DND-41 (cell line): ENCODE data around the gene LRRC46.

Source experiments
- ATAC-seq: fragments of 200-7000 bp; cut with Tn5 transposase; 3 replicates; pipeline ENCODE4 v1.9.1; 2021; ENCODE audit warnings: low read depth; ENCODE audit not compliant: insufficient read depth
- DNase-seq: peaks from one replicate; pipeline ENCODE4 v3.0.0-alpha.2; 2020
- H2AFZ ChIP-seq: 2 replicates; pipeline ENCODE4 v1.6.0; 2012; ENCODE audit warnings: low read depth, low read length
- H3K27ac ChIP-seq: 2 replicates; pipeline ENCODE4 v1.5.1; 2012; ENCODE audit warnings: low read length, inconsistent platforms
- H3K27me3 ChIP-seq: fragments of 200-600 bp; sonication (generic); 2 replicates; pipeline ENCODE4 v1.6.0; 2012; ENCODE audit warnings: low read length, mild to moderate bottlenecking, inconsistent platforms; ENCODE audit not compliant: insufficient read depth, poor library complexity
- H3K36me3 ChIP-seq: 2 replicates; pipeline ENCODE4 v1.5.1; 2012; ENCODE audit warnings: low read length, inconsistent platforms; ENCODE audit not compliant: insufficient read depth
- H3K4me1 ChIP-seq: 2 replicates; pipeline ENCODE4 v1.5.1; 2012; ENCODE audit warnings: mild to moderate bottlenecking, low read length; ENCODE audit not compliant: insufficient read depth
- H3K4me2 ChIP-seq: 2 replicates; pipeline ENCODE4 v1.6.0; 2012; ENCODE audit warnings: mild to moderate bottlenecking, moderate library complexity, low read length, inconsistent platforms; ENCODE audit not compliant: insufficient read depth
- H3K4me3 ChIP-seq, 2 experiments: fragments of 200-600 bp in 1 of 2; shearing (Covaris generic) in 1 of 2; 2 replicates each; pipeline ENCODE4 v1.5.1; 2012 to 2016; ENCODE audit warnings: inconsistent platforms in 2 of 2, low read length in 2 of 2, mild to moderate bottlenecking in 2 of 2, low read depth in 1 of 2, moderate library complexity in 1 of 2
- H3K79me2 ChIP-seq: 2 replicates; pipeline ENCODE4 v1.6.0; 2012; ENCODE audit warnings: low read length, inconsistent platforms; ENCODE audit not compliant: insufficient read depth
- H3K9ac ChIP-seq: 2 replicates; pipeline ENCODE4 v1.6.0; 2012; ENCODE audit warnings: low read depth, mild to moderate bottlenecking, inconsistent platforms, low read length, moderate library complexity
- H3K9me3 ChIP-seq: 2 replicates; pipeline ENCODE4 v1.5.1; 2012; ENCODE audit warnings: low read length, moderate library complexity, mild to moderate bottlenecking, inconsistent platforms; ENCODE audit not compliant: insufficient read depth, severe bottlenecking
- H4K20me1 ChIP-seq: 2 replicates; pipeline ENCODE4 v1.6.0; 2012; ENCODE audit warnings: low read length; ENCODE audit not compliant: insufficient read depth
- CTCF ChIP-seq: IDR thresholded peaks from 2 replicates; pipeline ENCODE4 v1.5.1; 2012; ENCODE audit warnings: borderline replicate concordance, low read length, moderate library complexity, mild to moderate bottlenecking; ENCODE audit not compliant: poor library complexity, severe bottlenecking; ENCODE audit errors: extremely low read depth
- EZH2 ChIP-seq: IDR thresholded peaks from 3 replicates; pipeline ENCODE4 v1.6.1; 2012; ENCODE audit warnings: borderline replicate concordance, low read depth, mild to moderate bottlenecking, moderate library complexity, low read length, inconsistent platforms; ENCODE audit not compliant: severe bottlenecking

The LRRC46 gene

GRCh38 chr17:47840001-47840741 lies 8.7 kb downstream of the LRRC46 start:
- peak overlapping the region; percentile 68 for H3K27ac ChIP-seq
- H3K4me1 ChIP-seq, result peaks cover 28% of the 10 kb centered on the region
- peak overlapping the region; percentile 92 for H2AFZ ChIP-seq

GRCh38 chr17:47840742-47841487 lies 9.4 kb downstream of the LRRC46 start, which contains the start of gene SCRN2:
TSS of gene SCRN2 (minus strand) at chr17:47841273. CDS start at chr17:47840843, 430 bp downstream.
- H3K9ac ChIP-seq, result peak within 1 kb of the TSS; percentile 69
- H3K4me2 ChIP-seq, result peak within 1 kb of the TSS; percentile 70
- peak; percentile 92 for DNase-seq
- peak within 1 kb of the TSS; percentile 92 for H2AFZ ChIP-seq
- H3K36me3 ChIP-seq, result peaks cover 21% of the 10 kb centered on the region
- TF ChIP-seq CTCF (peak; percentile 99), EZH2 (no peak)
- H3K9me3 ChIP-seq, result no peaks in the 10 kb centered on the region
- peak within 1 kb of the TSS; percentile 68 for H3K27ac ChIP-seq
- H4K20me1 ChIP-seq, result no peaks in the 10 kb centered on the region
- H3K4me3 ChIP-seq, result peak within 1 kb of the TSS; percentile 46 to 74; a peak in 3 of 4 replicates
- peaks cover 3% of the 10 kb centered on the region for H3K27me3 ChIP-seq
- H3K79me2 ChIP-seq, result peaks cover 8% of the 10 kb centered on the region
- peak; percentile 89 for ATAC-seq
- H3K4me1 ChIP-seq, result peaks cover 28% of the 10 kb centered on the region

More at GRCh38 chr17:47840001-47840741, 8.7 kb downstream of the LRRC46 start:
- TF ChIP-seq CTCF (no peak), EZH2 (no peak)
- Histone ChIP-seq H3K4me2 (peak overlapping the region; percentile 70), H3K9me3 (no peaks in the 10 kb centered on the region), H3K27me3 (no peaks in the 10 kb centered on the region), H3K79me2 (peaks cover 8% of the 10 kb centered on the region), H3K36me3 (peaks cover 21% of the 10 kb centered on the region), H4K20me1 (no peaks in the 10 kb centered on the region), H3K4me3 (peak overlapping the region; percentile 46 to 74; a peak in 3 of 4 replicates), H3K9ac (peak overlapping the region; percentile 69)
- DNase-seq (no peak), ATAC-seq (no peak)

- peak overlapping the region; percentile 69 for H3K9ac ChIP-seq
- H3K27me3 ChIP-seq, result peaks cover 5% of the 10 kb centered on the region
- peak overlapping the region; percentile 46 to 74; a peak in 3 of 4 replicates for H3K4me3 ChIP-seq
- no peak for ATAC-seq
- H3K4me2 ChIP-seq, result peak overlapping the region; percentile 70
- TF ChIP-seq CTCF (no peak), EZH2 (no peak)
- H3K27ac ChIP-seq, result peak overlapping the region; percentile 68
- DNase-seq, result no peak
- H3K79me2 ChIP-seq, result peaks cover 8% of the 10 kb centered on the region
- H3K4me1 ChIP-seq, result peaks cover 28% of the 10 kb centered on the region
- peak overlapping the region; percentile 92 for H2AFZ ChIP-seq
- H4K20me1 ChIP-seq, result no peaks in the 10 kb centered on the region
- no peaks in the 10 kb centered on the region for H3K9me3 ChIP-seq
- H3K36me3 ChIP-seq, result peaks cover 16% of the 10 kb centered on the region
Observed at GRCh38 chr17:47841488-47842291, 10.2 kb downstream of the LRRC46 start.
